AG04450 (cell line): ENCODE results near the gene MPP3. TPM values are rescaled to one million over a fixed set of nuclear protein-coding genes. Genes with fewer than 3 reads are reported as not detected.

Experiments used
- CTCF ChIA-PET: fragments of 300-600, 350-600 bp; formaldehyde crosslinking; extraction: SDS; loops from one replicate; lab custom pipeline; 2022; ENCODE audit warnings: antibody characterized with exemption, inconsistent platforms; lab: Charles Lee
- POLR2A ChIA-PET: fragments of 350-600 bp; formaldehyde crosslinking; extraction: SDS; loops from one replicate; lab custom pipeline; 2021; ENCODE audit warnings: antibody characterized with exemption, inconsistent platforms; lab: Yijun Ruan, JAX
- DNase-seq: peaks from one replicate; pipeline ENCODE4 v3.0.0-alpha.2; 2011; ENCODE audit warnings: low read depth, low spot score
- H3K27ac ChIP-seq: one replicate; pipeline ENCODE4 v1.5.1; 2012; ENCODE audit warnings: low read depth, low read length, control low read depth
- H3K27me3 ChIP-seq: one replicate; pipeline ENCODE4 v1.6.0; 2012; ENCODE audit warnings: low read length; ENCODE audit not compliant: control insufficient read depth, insufficient read depth
- H3K4me3 ChIP-seq: 2 replicates; pipeline ENCODE4 v1.5.1; 2011; ENCODE audit warnings: mild to moderate bottlenecking, low read depth, low read length, control low read depth
- H3K9me3 ChIP-seq: 2 replicates; pipeline ENCODE4 v1.5.1; 2012; ENCODE audit warnings: low read length; ENCODE audit not compliant: control insufficient read depth, insufficient read depth
- CTCF ChIP-seq: IDR thresholded peaks from 2 replicates; pipeline ENCODE4 v1.5.1; 2011; ENCODE audit warnings: low read depth, low read length, control low read depth, inconsistent platforms
- polyA plus RNA-seq: library from polyadenylated mRNA; depleted of rRNA; stranded (reverse); fragments of >200 nt; gene quantifications from 2 replicates; pipeline ENCODE4 v1.2.3, GENCODE V29; 2011

MPP3 gene
- polyA plus RNA-seq, 1 experiment, result 4.5 TPM

- no peak overlapping the region for H3K4me3 ChIP-seq
- H3K9me3 ChIP-seq, result peaks cover 15% of the 10 kb centered on the region
- H3K27ac ChIP-seq, result no peak overlapping the region
- CTCF ChIA-PET, result interaction anchor here (3.5 kb wide), 1 partner anchor 8 kb away, joined by 32 read pairs; the partner anchor contains the start of gene CD300LG
- POLR2A ChIA-PET, result interaction anchor here (0.6 kb wide), 1 partner anchor 34 kb away, joined by 3 read pairs; no protein-coding TSS in a partner anchor
- TF ChIP-seq CTCF, result no peak
- H3K27me3 ChIP-seq, result peaks cover 70% of the 10 kb centered on the region
- no peak for DNase-seq
Observed at GRCh38 chr17:43854498-43854897, 21.6 kb upstream of the MPP3 start.

- DNase-seq, result no peak
- peaks cover 15% of the 10 kb centered on the region for H3K9me3 ChIP-seq
- no peak overlapping the region for H3K4me3 ChIP-seq
- H3K27ac ChIP-seq, result no peak overlapping the region
- no peak for TF ChIP-seq CTCF
- ChIA-PET POLR2A (no interaction called here), CTCF (no interaction called here)
- peaks cover 68% of the 10 kb centered on the region for H3K27me3 ChIP-seq
Observed at GRCh38 chr17:43853546-43853945, 20.6 kb upstream of the MPP3 start.

GRCh38 chr17:43852571-43852970 is 19.6 kb upstream of the MPP3 start:
- CTCF ChIA-PET, result interaction anchor here (1.8 kb wide), 1 partner anchor 25 kb away, joined by 5 read pairs; no protein-coding TSS in a partner anchor
- DNase-seq, result no peak
- POLR2A ChIA-PET, result interaction anchor here (0.7 kb wide), 1 partner anchor 374 kb away, joined by 4 read pairs; no protein-coding TSS in a partner anchor
- TF ChIP-seq CTCF, result no peak
- Histone ChIP-seq H3K27ac (no peak overlapping the region), H3K4me3 (no peak overlapping the region), H3K27me3 (peaks cover 63% of the 10 kb centered on the region), H3K9me3 (peaks cover 11% of the 10 kb centered on the region)

GRCh38 chr17:43849116-43849515 is 16.2 kb upstream of the MPP3 start:
- TF ChIP-seq CTCF, result no peak
- no peak for DNase-seq
- Histone ChIP-seq H3K9me3 (no peaks in the 10 kb centered on the region), H3K27me3 (peaks cover 36% of the 10 kb centered on the region), H3K27ac (no peak overlapping the region), H3K4me3 (no peak overlapping the region)
- ChIA-PET CTCF (interaction anchor here (0.8 kb wide), 1 partner anchor 59 kb away, joined by 3 read pairs; no protein-coding TSS in a partner anchor), POLR2A (no interaction called here)

- DNase-seq, result no peak
- TF ChIP-seq CTCF, result no peak
- Histone ChIP-seq H3K9me3 (no peaks in the 10 kb centered on the region), H3K4me3 (no peak overlapping the region), H3K27me3 (peaks cover 31% of the 10 kb centered on the region), H3K27ac (no peak overlapping the region)
- ChIA-PET POLR2A (no interaction called here), CTCF (interaction anchor here (0.8 kb wide), 1 partner anchor 59 kb away, joined by 3 read pairs; no protein-coding TSS in a partner anchor)
Observed at GRCh38 chr17:43848601-43849000, 15.7 kb upstream of the MPP3 start.
